GM18909 (cell line): ENCODE data around the gene WDR55.
A peak's percentile ranks its signal among the peaks of the same experiment; 100 is the strongest.
"Not testable (repeated sequence)": the region's sequence is repeated elsewhere in the genome, so short reads cannot be mapped to it uniquely, and the experiment has no call there.

Experiments used
- ATAC-seq: cut with Tn5 transposase; IDR thresholded peaks from one replicate; pipeline ENCODE4 v1.9.1; 2021; ENCODE audit warnings: mild to moderate bottlenecking; ENCODE audit not compliant: unreplicated experiment, poor library complexity

The WDR55 gene

DNA sequence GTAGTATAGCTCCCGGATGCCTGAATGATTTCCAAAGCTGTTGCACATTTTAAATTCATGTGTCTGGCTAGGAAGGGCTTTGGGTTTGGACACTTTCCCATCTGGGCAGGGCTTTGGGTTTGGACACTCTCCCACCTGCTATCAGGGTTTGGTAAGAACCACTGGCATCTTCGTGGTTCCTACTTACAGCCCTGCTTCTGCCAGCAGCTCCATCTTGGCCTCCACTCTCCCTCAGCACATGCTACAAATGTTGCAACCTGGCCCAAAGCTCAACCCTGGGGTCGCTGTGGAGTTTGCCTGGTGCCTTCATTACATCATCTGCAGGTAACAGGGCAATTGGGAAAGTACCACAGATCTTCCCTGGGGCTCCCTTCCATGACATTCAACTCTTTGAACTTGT is 22.0 kb upstream of the WDR55 start:
- ATAC-seq = no peak

DNA sequence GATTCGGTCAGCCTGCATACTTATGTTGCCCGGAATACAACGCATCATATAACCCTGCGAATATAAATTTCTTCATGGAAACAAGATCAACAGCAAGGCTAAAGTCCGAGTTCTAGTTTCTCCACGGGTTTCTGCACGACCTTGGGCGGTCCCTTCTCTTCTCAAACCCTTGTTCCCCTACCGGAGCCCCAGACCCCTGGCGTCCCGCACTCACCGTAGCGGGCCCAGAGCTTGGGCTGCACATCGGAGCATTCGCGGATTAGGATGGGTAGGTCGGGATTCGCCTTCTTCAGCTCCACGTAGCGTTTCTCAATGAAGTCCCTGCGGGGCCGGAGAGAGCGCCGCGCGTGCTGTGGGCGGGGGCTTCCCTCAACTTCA is 17.7 kb upstream of the WDR55 start:
- no peak for ATAC-seq

DNA sequence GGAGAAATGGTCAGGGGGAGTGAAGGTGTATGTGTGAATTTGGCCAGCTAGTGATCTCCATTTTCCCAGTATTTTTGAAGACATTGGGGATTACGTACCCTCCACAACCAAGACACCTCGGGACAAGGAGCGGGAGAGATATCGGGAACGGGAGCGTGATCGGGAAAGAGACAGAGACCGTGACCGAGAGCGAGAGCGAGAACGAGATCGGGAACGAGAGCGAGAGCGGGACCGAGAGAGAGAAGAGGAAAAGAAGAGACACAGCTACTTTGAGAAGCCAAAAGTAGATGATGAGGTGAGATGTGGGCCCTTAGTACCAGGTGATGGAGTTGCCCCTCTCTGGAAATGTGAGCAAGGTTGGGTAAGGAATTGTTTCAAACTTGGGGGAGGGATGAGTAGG is 5.8 kb upstream of the WDR55 start:
- no peak for ATAC-seq

DNA sequence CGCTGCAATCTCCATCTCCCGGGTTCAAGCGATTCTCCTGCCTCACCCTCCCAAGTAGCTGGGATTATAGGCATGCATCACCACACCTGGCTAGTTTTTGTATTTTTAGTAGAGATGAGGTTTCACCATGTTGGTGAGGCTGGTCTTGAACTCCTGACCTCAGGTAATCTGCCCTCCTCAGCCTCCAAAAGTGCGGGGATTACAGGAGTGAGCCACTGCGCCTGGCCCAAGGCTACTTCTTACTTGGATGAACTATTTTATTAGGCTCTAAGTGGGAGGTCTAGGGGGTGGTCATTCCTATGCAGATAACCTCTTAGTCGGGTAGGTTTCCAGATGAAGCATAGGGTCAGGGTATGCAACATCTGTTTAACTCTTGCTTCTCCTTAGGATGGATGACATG is 4.3 kb upstream of the WDR55 start:
- not testable (repeated sequence) for ATAC-seq

DNA sequence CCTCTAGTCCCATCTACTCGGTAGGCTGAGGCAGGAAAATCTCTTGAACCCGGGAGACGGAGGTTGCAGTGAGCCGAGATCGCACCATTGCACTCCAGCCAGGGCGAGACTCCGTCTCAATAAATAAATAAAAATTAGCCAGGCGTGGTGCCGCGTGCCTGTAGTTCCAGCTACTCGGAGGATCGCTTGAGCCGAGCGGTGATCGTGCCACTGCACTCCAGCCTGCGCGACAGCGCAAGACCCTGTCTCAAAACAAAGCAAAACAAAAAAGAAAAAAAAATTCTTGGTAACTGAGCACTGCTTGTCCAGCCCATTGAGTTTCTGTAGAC is 710 bp upstream of the WDR55 start:
- ATAC-seq = no peak

DNA sequence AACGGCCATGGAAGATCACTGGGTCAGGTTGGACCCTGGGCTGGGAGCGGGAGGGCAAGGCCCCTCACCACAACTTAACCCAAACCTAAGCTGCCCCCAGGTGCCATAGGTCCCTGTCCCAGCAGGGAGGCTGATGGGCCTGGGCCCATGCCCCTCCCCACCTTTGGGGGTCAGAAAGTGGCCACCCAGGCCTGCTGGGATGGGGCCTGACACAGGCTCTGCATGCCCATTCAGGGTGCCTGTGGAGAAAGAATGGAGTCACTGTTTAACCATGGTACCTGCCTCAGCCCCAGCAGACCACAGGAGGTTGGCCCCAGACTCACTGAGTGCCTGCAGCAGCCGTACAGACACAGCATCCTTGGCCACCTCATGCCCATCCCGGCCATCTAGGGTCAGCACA is 6.3 kb downstream of the WDR55 start:
- ATAC-seq = not testable (repeated sequence)

DNA sequence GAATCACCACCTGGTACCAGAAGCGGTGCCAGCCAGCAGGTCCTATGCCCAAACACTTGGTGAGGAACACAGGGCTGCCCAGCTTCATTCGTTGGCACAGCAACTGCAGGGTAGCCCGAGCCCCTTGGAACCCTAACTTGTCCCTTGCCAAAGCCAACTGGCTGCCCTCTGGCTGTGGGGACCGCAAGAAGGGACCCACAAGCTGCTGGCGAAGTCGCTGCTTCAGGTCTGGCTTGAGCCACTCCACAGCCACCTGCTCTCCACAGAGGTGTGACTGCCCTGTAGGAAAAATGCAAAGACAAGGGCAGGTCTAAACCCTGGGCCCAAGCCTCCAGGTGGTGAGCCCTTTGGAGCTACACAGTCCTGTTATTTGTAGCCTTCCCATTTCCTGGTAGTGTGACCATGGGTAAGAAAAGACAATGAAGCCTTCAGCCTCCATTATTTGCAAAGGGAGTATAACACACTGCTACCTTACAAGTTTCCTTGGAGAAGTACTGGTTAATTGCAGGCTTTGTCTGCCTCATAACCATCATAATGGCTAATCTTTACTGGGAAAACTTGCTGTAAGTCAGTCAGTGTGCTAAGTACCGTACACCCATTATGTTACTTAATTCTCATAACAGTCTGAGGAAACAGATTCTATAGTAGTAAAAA is 6.9 kb downstream of the WDR55 start:
- ATAC-seq = no peak

DNA sequence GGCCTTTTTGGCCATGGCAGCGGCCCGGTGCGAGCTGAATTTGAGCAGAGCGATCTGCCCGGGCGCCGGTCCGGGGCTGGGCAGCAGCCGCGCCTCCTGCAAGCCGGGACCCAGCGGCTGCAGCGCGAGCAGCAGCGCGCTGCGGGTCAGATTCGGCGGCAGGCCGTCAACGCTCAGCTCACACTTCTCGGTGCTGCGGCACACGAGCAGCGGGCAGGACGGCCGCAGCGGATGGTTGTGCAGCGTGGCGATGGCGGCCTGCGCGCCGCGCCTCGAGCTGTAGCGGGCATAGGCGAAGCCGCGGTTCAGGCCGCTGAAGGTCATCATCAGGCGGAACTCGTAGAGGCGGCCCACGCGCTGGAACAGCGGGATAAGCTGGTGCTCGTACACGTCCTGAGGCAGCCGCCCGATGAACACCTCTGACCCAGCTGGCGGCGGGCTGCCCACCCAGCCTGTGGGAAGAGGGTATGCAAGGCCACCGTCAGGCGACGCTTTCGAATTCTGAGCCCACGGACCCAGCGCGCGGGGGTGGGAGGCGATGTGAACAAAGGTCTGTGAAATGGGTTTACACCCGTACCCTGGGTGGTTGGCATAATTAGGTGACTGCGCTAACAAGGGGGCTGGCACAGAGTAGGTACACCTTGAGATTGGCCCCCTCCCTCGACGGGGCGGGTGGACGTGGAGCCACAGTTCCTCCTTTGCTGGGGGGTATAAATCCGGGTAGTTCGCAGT is 7.9 kb downstream of the WDR55 start:
- no peak for ATAC-seq

DNA sequence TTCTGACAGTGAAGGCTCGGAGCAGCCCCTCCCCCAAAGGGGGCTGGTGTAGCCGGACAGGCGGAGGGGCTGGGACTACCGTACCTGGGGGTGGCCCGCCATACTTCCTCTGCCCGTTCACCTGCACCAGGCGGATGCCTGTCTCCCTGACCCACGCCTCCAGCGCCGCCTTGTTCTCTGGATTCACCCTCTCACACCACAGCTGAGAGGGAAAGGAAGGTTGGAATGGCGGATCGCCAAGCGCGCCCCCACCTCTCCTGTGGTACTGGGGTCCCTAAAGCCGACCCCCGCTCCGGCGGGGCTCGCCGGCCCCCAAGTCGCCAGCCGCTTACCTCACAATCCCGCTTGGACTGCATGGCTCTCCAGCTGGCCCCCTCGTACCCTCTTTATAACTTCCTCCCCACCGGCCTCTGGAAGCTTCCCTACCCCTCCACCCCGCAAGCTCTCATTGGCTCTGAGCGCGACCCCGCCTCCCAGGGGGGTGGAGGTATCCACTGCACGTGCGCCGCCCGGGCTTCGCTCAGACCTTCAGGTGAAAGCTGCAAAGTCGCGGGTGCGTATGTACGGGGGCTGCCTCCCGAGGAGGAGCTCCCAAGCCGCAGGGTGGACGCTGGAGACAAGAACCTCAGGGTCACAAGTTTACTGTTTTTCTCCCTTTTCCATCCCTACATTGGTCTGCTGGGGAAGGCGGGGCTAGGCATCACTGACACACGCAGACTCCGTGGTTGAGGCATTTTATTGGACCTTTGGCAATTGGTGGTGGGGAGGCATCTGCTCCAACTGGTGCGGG is 8.7 kb downstream of the WDR55 start, which contains the start of gene DND1:
Gene DND1, minus strand, starts transcription at position 390 of the 790 bp plus-strand sequence. Its CDS starts 34 bp downstream, at position 356.
- no peak for ATAC-seq

DNA sequence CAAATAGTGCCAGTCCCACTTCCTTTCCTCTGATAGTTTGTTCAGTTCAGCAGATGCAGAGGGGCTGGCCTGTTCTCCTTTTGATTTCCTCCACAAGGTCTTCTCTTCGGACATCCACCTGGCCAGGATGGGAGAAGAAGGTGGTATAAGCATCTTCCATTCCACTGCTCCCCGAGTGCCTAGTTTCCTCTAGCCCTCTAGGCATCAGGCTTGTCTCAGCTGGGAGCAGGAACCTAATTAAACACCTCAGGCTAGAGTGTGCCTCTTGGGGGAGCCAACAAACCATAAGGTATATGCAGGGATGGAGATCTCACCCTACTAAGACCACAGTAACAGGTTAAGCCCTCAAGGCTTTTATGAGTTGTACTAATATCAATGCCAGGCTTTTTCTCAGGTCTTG is 9.5 kb downstream of the WDR55 start:
- ATAC-seq = no peak

DNA sequence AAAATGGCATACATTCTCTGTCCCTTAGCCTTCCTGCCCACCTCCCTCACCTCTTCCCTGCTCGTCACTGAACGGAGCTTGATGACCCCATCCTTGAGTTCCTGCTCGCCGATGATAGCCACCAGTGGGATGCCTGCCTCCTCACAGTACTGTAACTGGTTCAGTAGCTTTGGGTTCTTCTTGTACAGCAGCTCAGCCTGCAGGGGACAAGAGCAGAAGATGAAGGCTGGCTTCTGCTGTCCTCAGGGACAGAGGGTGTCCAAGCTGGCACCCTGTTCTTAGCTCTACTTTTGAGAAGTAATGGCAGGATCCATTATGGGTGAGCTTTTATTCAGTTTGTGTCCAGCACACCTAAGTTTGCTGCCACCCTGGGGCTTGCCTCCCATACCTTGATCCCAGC is 9.9 kb downstream of the WDR55 start:
- ATAC-seq = no peak

DNA sequence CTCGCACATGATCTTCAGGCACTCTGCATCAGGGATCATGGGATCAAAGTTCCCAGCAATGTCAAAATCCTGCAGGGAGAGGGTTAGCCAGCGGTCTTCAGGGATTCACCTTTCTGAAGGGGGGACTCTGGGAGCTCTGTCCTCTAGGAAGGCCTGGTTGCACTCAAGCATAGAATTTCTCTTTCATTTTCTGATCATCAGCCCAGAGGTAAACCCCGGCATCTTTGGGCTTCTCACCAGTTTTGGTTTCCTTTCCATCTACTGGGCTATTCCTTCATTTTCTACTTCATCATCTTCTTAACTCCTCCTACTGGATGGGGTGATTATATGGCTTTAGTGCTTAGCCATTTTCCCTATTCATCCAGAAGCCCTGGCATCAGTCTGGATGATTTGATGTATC is 13.2 kb downstream of the WDR55 start:
- ATAC-seq = no peak

DNA sequence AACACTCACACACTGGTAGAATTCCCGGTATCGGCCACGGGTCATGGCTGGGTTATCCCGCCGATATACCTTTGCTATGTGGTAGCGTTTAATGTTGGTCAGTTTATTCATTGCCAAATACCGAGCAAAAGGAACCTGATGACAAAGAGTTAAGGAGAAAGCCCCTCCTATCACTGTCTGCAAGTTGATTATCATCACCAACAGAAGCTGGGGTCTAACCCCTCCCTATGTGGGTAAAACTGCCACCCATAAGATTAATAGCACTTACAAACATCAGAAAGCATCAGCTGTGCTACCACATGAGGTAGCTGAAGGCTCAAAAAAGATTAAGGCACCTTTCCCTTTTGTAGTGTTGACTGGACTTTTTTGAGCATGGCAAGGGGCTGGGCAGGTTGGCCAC is 14.3 kb downstream of the WDR55 start:
- no peak for ATAC-seq

DNA sequence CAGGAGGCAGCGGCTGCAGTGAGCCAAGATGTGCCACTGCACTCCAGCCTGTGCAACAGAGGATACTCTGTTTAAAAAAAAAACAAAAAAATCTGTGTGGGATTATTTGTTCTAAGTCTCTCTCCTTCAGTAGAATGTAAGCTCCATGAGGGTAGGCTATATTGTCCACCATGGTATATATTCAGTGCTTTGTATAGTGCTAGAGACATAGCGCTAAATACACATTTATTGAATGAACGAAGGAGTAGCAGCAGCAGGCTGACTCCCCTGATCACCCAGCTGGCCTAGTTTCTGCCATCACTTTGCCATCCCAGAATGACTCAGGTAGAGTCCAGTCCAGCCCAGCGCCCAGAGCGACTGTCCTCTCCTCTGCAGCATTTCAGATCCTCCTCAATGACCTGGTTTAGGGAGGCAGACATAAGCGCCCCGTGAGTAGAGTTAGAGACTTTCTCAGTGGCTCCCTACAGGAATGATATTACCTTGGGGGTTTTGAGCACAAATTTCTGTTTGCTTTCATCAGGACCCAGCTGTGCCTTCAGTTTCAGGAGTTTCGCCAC is 25.8 kb downstream of the WDR55 start:
- no peak for ATAC-seq

DNA sequence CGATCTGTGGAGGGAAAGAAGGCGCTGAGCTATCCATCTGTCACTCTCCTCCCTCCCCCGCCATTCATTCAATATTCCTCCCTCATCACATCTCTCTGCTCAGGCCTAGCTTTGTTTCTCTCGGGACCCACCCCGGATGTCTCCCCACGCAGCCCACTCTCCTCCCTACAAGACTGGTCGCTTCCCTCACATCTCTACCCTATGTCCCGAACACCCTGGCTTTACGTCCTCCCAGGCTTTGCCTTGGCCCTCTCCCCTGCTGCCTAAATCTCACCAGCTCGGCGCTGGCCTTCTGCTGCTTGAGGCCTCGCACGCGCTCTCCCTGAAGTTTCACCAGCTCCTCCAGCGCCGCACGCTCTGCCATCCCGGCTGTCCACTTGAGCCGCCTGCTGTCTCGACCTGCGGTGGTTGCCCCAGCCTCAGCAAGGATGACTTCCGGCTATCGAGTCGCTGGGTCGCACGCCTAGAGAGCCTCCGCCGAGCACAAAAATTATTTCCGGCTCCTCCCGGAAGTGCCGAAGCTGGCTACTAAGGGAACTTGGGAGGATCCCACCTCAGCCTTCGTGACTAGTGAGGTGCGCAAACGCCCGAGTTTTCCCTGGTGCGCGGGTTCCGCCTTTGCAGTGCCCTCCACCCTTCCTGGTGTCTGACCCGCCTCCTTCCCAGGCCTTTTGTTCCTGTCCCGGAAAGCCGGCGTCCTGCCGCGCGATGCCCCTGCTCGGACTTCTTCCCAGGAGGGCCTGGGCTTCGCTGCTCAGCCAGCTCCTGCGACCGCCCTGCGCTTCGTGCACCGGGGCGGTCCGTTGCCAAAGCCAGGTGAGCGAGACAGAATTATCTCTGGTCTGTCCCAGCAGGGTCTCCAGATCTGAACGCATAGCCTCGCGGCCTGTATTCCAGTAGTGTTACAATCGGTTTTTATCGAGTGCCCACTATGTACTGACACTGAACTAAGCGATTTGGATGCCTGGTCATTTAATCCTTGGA is 26.5 kb downstream of the WDR55 start, which contains the start of the genes HARS1 and HARS2:
Gene HARS1, minus strand, starts transcription at position 430 of the 984 bp plus-strand sequence. Its CDS starts 66 bp downstream, at position 364.
Gene HARS2, plus strand, starts transcription at position 515 of the 984 bp plus-strand sequence. Its CDS starts 194 bp downstream, at position 709.
- ATAC-seq = peak; percentile 99

DNA sequence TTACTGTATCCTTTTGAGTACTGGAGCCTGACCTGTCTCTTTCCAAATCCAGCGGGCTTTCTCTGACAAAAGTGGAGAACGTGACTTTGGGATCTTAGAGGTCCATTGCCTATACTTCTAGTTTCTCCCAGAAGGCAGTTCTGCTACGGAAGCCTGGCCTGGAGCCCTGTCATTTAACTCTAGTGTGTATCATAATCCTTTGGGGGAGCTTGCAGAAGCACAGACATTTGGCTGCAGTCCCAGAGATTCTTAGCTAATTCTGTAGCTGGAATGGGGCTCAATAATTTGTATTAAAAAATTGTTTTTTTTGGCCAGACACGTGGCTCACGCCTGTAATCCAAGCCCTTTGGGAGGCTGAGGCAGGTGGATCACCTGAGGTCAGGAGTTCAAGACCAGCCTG is 29.6 kb downstream of the WDR55 start:
- ATAC-seq = no peak

DNA sequence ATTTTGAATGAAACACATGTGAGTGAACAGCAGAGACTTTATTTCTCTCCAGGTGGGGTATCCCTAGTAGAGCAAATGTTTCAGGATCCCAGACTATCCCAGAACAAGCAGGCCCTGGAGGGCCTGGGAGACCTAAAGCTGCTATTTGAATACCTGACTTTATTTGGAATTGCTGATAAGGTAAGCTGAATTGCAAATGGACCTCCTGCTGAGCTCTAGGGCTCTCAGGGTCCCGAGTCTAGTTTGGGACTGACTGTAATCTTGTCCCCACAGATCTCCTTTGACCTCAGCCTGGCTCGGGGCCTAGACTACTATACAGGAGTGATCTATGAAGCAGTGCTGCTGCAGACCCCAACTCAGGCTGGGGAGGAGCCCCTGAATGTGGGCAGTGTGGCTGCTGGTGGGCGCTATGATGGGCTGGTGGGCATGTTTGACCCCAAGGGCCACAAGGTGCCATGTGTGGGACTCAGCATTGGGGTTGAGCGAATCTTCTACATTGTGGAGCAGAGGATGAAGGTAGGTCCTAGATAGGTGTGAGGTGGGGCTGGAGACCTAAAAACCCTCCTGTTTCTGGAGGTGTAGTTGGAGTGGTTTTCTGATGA is 32.3 kb downstream of the WDR55 start:
- ATAC-seq = no peak

DNA sequence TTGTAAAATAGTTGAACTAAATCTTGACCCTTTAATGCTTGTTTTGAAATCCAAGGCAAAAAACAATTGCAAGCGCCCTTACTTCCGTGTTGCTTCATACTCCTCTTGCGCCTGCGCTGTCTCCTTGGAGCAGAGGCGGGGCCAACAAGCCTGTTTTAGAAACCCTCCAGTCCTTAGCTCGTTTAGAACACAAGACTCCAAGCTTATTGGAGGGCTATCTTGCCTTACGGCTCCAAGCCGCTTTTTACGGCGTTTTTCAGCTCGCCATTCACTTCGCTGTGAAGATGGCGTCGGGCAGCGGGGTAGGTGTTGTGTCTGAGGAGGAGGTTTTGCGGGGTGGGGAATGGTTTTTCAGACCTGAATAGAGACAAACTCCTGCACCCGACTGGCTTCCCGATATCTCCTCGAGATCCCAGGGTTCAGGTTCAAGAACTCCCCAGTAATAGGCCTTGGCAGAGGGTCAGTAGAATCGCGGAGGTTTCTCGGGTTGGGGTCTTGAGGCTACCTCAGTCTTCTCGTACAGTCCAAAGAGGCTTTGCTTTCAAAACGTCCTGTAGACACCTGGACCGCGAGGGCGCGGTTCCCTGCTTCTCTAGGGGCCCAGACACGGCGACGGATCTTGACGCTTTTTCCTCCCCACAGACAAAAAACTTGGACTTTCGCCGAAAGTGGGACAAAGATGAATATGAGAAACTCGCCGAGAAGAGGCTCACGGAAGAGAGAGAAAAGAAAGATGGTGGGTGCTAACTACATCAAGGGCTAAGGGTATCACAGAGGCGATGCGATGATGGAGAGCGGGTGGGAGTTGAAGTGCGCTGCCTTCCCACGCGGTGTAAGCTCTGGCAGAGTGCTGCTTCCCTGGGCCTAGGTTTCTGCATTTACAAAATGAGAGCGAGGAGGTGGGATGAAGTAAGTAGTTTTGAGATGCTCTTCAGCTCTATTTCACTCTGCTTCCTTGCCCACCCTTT is 35.8 kb downstream of the WDR55 start, which contains the start of gene ZMAT2:
Gene ZMAT2, plus strand, starts transcription at position 271 of the 968 bp plus-strand sequence. Its CDS starts 14 bp downstream, at position 285.
- ATAC-seq = peak; percentile 98
